Measurements from ENCODE around the gene LAMA3.

DNA sequence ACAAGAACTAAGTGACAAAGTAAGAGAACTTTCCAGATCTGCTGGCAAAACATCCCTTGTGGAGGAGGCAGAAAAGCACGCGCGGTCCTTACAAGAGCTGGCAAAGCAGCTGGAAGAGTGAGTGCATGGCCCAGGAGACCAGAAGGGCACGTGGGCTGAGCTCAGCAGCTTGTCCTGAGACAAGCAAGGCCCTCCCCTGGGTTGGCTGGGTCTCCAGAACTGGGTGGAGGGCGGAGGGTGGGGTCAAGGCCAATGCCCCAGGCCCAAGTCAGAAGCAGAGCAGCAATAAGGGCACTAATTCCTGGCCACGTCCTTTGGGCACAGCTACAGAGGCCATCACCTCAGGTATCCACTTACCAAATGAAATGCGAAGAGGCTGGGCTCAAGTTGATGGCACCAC is 214.7 kb downstream of the LAMA3 start:
- TF ChIP-seq, protein P1, sequence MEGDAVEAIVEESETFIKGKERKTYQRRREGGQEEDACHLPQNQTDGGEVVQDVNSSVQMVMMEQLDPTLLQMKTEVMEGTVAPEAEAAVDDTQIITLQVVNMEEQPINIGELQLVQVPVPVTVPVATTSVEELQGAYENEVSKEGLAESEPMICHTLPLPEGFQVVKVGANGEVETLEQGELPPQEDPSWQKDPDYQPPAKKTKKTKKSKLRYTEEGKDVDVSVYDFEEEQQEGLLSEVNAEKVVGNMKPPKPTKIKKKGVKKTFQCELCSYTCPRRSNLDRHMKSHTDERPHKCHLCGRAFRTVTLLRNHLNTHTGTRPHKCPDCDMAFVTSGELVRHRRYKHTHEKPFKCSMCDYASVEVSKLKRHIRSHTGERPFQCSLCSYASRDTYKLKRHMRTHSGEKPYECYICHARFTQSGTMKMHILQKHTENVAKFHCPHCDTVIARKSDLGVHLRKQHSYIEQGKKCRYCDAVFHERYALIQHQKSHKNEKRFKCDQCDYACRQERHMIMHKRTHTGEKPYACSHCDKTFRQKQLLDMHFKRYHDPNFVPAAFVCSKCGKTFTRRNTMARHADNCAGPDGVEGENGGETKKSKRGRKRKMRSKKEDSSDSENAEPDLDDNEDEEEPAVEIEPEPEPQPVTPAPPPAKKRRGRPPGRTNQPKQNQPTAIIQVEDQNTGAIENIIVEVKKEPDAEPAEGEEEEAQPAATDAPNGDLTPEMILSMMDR (IDR thresholded peaks at IDR 0.05) = no peak
- TF ChIP-seq POLR2A (IDR thresholded peaks at IDR 0.05) = no peak

All from Peyer's patch (tissue), 4 donors.